GM21825 (cell line): ENCODE measurements around the gene GLUL.
"Not testable (repeated sequence)": the region's sequence is repeated elsewhere in the genome, so short reads cannot be mapped to it uniquely, and the experiment has no call there.

Source experiments
- ATAC-seq: cut with Tn5 transposase; IDR thresholded peaks from one replicate; pipeline ENCODE4 v1.9.1; 2021; ENCODE audit warnings: mild to moderate bottlenecking, moderate library complexity; ENCODE audit not compliant: unreplicated experiment

The GLUL gene

DNA sequence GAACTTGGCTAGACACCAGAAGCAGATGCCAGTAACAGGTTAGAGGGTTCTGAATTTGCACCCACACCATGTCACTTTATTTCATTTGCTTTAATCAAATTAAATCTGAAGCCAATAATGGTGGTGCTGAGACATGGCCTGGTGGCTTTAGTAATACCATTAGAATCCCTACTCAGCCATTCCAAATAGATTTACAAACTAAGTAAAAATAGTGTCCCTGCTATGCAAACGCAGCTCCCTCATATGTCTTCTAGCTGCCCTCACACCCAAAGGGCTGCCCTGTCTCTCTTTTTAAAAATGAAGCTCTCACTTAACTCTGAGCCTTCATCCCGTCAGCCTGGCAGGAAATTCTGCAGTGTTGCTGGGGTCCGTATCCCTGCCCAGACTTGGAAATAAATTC is 21.1 kb downstream of the GLUL start:
- ATAC-seq: no peak

GRCh38 chr1:182368903-182369302 is 22.7 kb downstream of the GLUL start:
- ATAC-seq: no peak

GRCh38 chr1:182368358-182368757 is 23.2 kb downstream of the GLUL start:
- no peak for ATAC-seq

GRCh38 chr1:182367926-182368325 is 23.7 kb downstream of the GLUL start:
- no peak for ATAC-seq

- ATAC-seq: no peak
These were observed 25.0 kb downstream of the GLUL start for GRCh38 chr1:182366596-182366995.

GRCh38 chr1:182359645-182360044 is 31.9 kb downstream of the GLUL start:
- no peak for ATAC-seq

- ATAC-seq: no peak
These were observed 33.7 kb downstream of the GLUL start for GRCh38 chr1:182357913-182358312.

DNA sequence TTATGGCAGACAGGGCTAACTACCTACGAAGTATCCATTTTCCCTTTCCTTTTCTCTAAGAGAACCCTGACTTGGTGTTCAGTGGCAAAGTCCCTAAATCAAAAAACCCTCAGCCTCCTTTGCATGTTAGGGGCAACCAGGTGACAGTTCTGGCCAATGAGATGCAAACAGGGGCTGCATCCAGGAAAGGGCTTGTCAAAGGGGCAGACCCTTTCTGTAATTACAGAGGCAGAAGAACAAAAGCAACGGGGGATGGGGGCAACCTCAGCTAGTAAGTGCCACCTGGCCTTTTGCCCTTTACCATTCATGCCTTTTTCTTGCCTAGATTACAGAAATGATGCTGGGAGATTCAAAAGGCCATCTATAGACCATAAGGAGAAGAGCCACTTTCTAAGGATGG is 34.4 kb downstream of the GLUL start:
- ATAC-seq: no peak

DNA sequence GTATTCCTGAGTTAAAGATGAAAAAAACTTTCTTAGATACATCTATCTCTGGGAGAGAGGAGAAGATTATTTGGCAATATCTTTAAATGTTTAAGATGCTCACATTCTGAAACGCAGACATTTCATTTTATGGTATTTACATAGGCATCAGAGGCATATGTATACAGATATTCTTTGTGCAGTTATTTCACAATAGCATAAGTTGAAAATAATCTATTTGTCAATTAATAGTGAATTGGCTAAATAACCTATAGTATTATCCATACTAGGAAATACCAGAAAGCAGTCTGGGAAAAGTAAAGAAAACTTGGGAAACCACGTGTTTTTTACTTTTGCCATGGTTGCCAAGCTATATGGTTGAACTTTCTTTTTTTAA is 35.9 kb downstream of the GLUL start:
- no peak for ATAC-seq

DNA sequence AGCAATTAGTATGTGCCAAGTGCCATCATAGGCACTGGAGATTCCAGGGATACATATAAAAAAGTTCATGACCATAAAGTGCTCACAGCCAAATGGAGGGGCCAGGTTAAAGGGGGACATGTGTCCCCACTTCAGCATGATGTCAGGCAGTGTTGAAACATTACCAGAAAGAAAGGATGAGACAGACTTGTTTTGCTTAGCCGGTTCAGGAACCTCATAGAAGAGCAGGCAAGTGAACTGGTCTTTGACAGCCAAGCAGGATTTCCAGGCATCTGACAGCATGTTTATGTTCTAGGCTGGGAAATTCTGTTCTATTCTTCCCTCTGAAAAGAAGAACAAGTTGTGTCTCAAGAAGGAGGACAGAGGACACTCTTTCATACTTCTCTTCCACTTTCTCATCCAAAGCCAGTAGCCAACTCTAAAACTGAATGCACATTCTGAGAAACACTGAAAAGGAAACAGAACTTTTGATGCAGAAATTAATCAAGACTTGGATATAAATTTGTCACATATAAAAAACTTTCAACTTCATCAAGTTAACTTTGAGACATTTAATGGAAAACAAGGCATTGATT is 39.7 kb downstream of the GLUL start:
- no peak for ATAC-seq

DNA sequence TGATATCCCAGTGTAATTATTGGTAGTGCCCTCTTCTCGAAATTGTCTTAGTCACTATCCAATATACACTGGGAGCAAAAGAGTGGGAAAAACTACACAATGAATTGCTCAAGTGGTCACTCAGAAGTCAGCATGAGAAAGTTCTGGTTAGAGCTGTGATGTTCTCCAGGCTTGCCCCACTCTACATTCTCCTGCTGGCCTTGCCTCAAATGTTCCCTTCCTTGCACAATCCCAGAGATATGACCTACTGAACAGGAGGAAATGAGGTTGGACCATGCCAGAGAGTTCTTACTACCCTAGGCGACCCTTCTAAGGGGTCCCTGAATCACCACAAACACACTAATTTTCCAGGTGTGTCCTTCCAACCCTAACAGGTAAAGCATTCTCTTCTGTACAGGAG is 40.8 kb downstream of the GLUL start:
- no peak for ATAC-seq

DNA sequence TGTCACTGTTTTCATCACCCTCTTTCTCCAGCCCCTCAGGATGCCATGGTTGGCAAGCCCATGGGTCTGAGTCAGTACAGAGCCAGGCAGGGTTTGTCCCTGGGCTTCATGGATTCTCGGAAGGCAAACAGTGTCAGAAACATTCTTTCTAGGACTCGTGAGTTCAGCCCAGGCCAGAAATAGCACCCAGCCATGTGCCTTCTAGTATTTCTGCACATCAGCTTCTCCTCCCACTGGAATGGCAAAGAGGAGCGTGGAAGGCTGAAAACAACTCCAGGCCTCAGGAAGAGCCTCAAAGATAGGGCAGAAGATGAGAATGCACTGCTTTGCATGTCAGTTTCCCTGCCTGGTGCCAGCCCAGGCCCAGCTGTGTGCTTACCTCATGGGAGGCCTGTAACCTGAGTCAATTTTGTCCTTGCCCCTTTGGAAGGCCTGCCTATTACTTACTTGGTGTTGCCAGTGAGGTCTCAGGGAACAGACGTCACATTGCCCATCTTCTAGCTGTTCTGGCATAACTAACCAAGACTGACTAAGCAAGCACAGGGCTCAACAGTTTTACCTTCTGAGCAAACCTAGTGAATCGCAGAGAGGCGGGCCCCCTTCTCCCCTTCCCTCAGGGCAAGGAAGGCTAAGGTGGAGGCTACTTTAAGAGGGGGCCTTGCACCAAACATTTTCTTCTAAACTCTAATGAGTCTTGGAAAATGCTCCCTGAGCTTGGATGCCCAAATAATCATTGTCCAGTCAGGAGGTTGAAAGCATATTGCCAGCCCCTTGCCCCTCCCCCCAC is 42.4 kb downstream of the GLUL start:
- no peak for ATAC-seq

DNA sequence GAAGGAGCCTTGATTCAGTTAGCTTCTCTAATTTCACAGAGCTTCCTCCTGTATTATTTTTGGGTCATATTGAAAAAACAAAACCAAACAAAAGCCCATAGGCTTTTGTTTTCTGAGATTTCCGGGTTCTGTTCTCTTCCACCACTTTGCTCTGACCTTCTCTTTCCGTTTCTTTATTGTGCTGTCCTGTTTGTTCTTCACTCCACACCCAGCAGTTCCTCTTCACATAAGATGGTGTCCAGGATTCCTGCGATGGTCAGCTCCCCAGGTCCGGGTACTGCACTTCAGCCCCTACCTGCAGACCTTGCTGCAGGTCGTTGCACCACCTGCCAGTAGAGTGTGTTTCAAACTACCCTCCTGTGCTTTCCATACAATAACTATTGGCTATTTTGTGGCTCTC is 44.6 kb downstream of the GLUL start:
- no peak for ATAC-seq

GRCh38 chr1:182340233-182341058 is 51.1 kb downstream of the GLUL start:
- no peak for ATAC-seq

DNA sequence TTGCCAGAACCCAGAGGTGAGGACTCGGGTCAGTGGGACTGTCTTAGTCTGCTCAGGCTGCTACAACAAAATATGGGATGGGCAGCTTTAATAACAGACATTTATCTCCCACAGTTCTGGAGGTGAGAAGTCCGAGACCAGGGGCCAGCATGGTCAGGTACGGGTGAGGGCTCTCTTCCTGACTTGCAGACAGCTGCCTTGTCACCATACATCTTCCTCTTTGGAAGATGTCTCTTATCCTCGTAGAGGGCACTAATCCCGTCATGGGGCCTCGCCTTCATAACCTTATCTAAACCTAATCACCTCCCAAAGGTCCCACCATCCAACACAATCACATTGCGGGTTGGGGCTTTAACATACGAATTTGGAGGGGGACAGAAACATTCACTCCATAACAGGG is 51.9 kb downstream of the GLUL start:
- ATAC-seq: no peak

DNA sequence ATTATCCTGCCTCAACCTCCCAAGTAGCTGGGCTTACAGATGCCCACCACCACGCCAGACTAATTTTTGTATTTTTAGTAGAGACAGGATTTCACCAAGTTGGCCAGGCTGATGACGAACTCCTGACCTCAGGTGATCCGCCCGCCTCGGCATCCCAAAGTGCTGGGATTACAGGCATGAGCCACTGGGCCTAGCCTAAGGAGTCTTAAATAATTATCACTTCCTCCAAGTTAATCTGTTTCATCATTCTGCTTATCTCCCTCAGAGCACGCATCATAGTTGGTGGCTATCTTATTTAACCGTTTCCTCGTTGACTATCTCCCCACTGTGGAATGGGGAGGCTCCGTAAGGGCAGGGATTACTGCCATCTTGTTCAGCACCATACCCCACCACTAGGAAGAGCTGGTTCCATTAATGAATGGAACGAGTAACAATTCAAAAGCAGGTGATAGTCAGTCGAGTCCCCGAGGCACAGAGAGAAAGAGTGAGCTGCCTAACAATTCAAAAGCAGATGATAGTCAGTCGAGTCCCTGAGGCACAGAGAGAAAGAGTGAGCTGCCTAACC is 52.7 kb downstream of the GLUL start:
- ATAC-seq: no peak

- no peak for ATAC-seq
These were observed 53.6 kb downstream of the GLUL start for GRCh38 chr1:182337736-182338571.

DNA sequence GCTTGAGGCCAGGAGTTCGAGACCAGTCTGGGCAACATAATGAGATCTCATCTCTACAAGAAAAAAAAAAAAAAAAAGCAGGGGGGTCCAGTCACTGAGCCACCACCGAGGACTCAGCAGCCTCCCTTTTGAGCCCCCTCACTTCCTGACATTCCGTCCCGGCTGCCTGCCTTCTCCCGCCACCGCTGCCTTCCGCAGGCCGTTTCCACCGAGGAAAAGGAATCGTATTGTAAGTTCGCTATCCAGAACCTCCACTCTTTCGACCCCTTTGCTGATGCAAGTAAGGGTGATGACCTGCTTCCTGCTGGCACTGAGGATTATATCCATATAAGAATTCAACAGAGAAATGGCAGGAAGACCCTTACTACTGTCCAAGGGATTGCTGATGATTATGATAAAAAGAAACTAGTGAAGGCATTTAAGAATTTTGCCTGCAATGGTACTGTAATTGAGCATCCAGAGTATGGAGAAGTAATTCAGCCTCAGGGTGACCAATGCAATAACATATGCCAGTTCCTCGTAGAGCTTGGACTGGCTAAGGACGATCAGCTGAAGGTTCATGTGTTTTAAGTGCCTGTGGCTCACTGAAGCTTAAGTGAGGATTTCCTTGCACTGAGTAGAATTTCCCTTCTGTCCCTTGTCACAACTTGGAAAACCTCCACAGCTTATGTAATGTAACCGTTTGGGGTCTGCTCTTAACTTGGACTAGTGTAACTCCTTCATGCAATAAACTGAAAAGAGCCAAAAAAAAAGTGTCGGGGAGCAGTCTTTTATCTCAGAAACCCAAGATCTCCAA is 55.6 kb downstream of the GLUL start:
- ATAC-seq: no peak

GRCh38 chr1:182333071-182333571 is 58.5 kb downstream of the GLUL start:
- not testable (repeated sequence) for ATAC-seq
